ENCODE results near the gene TMEM63C. TPM values are rescaled to one million over a fixed set of nuclear protein-coding genes. Genes with fewer than 3 reads are reported as not detected.

Gene TMEM63C
- total RNA-seq, 2 experiments from 2014 or later = 0.79 to 6.6 TPM

DNA sequence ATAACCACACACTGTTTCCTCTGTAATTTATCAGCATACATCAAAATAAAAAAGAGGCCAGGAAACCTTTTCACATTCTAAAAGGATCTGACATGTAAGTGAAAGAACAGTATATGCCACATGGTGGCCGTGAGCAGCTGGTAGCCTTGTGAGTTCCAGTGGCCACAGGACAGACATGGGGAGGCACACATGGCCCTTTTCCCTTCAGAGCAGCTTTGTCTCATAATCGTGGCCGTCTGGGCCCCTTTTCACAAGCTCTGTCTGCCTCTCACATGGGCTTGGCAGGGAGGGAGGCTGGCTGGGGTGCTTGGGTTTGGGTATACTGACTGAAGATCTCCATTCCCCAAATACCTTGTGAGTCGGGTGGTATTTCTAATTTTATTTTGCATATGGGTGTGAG is 38.5 kb upstream of the TMEM63C start:
- TF ChIP-seq, protein P1, sequence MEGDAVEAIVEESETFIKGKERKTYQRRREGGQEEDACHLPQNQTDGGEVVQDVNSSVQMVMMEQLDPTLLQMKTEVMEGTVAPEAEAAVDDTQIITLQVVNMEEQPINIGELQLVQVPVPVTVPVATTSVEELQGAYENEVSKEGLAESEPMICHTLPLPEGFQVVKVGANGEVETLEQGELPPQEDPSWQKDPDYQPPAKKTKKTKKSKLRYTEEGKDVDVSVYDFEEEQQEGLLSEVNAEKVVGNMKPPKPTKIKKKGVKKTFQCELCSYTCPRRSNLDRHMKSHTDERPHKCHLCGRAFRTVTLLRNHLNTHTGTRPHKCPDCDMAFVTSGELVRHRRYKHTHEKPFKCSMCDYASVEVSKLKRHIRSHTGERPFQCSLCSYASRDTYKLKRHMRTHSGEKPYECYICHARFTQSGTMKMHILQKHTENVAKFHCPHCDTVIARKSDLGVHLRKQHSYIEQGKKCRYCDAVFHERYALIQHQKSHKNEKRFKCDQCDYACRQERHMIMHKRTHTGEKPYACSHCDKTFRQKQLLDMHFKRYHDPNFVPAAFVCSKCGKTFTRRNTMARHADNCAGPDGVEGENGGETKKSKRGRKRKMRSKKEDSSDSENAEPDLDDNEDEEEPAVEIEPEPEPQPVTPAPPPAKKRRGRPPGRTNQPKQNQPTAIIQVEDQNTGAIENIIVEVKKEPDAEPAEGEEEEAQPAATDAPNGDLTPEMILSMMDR (conservative IDR thresholded peaks at IDR 0.05; ENCODE audit: low read length) = no peak
- TF ChIP-seq EZH2phosphoT487 (IDR thresholded peaks at IDR 0.05; ENCODE audit: borderline replicate concordance, low read depth, low read length) = 0 out of 2 replicates have a peak, but pooled peaks have one; percentile 57
- CTCF ChIA-PET (ENCODE audit: unreplicated experiment) = interaction anchor here (2.2 kb wide), 1 partner anchor 9 kb away, joined by 9 read pairs; no protein-coding TSS in a partner anchor
- intact Hi-C loops (cut with micrococcal nuclease; ENCODE audit: unreplicated experiment) = no loop called here

DNA sequence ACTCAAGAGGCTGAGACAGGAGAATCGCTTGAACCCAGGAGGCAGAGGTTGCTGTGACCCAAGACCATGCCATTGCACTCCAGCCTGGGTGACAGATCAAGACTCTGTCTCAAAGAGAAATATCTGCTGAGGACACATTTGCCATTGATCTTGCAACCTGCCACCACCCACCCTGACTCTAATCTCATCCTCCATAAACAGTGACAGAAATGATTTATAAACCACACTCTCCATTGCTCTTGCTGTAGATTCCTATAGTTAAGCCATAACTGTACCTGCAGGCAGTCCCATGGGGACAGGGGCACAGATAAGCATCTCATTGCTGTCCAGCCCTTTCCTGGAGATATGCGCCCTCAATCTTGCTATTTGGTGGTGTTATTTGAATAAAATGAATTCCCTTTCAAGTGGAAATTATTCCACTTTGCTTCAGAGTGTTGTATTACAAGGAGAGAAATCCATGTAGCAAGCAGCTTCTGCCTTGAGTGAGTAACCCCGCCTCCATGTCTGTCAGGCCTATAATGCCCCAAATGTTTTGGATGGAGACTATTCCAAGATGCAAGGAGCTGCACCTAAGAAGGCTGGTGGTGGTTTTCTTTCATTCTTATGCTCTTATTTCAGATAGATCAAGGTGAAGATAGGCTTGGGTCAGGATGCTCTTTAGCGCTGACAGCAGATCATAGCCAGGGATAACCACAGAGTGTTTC is 37.0 kb upstream of the TMEM63C start:
- Histone ChIP-seq H3K27ac (ENCODE audit: low read depth, low read length, poor library complexity, severe bottlenecking) (no peak overlapping the region), H3K9me2 (ENCODE audit: insufficient read depth, low read length) (no peaks in the 10 kb centered on the region), H2AFZ (ENCODE audit: low read length) (no peak overlapping the region), H3K4me1 (ENCODE audit: insufficient read depth, low read length, poor library complexity, severe bottlenecking) (no peaks in the 10 kb centered on the region), H3K4me3 (ENCODE audit: low read depth, low read length, poor library complexity, severe bottlenecking) (no peak overlapping the region), H3K36me3 (ENCODE audit: insufficient read depth, low read length) (no peaks in the 10 kb centered on the region), H4K20me1 (ENCODE audit: insufficient read depth, low read length) (no peaks in the 10 kb centered on the region), H3K4me2 (ENCODE audit: low read length) (no peak overlapping the region), H3K9me3 (ENCODE audit: low read length) (no peaks in the 10 kb centered on the region), H3K79me2 (ENCODE audit: insufficient read depth, low read depth, low read length) (no peaks in the 10 kb centered on the region)
- TF ChIP-seq, protein P1 (conservative IDR thresholded peaks at IDR 0.05; ENCODE audit: low read length) = no peak
- no peak for TF ChIP-seq EZH2phosphoT487 (IDR thresholded peaks at IDR 0.05; ENCODE audit: borderline replicate concordance, low read depth, low read length)
- no TSS peak for BruUV-seq (replicated peaks)
- intact Hi-C loops (cut with micrococcal nuclease; ENCODE audit: unreplicated experiment) = no loop called here
- no peak for DNase-seq (ENCODE audit: low spot score)
- ChIA-PET CTCF (ENCODE audit: unreplicated experiment) (no interaction called here), POLR2A (interaction anchor here (0.6 kb wide), 1 partner anchor 56 kb away, joined by 3 read pairs; no protein-coding TSS in a partner anchor)

More for the DNA sequence above, 38.5 kb upstream of the TMEM63C start:
- no TSS peak for BruUV-seq (replicated peaks)
- no peak overlapping the region for H3K4me3 ChIP-seq (ENCODE audit: low read depth, low read length, poor library complexity, severe bottlenecking)
- H2AFZ ChIP-seq (ENCODE audit: low read length) = no peak overlapping the region
- no peak for DNase-seq (ENCODE audit: low spot score)
- POLR2A ChIA-PET = interaction anchor here (1.5 kb wide), 1 partner anchor 44 kb away, joined by 3 read pairs; no protein-coding TSS in a partner anchor
- H4K20me1 ChIP-seq (ENCODE audit: insufficient read depth, low read length) = no peaks in the 10 kb centered on the region; the same call in 1 of the 2 replicates
- no peaks in the 10 kb centered on the region for H3K79me2 ChIP-seq (ENCODE audit: insufficient read depth, low read depth, low read length)
- H3K9me3 ChIP-seq (ENCODE audit: low read length) = no peaks in the 10 kb centered on the region
- H3K27ac ChIP-seq (ENCODE audit: low read depth, low read length, poor library complexity, severe bottlenecking) = no peak overlapping the region
- H3K4me1 ChIP-seq (ENCODE audit: insufficient read depth, low read length, poor library complexity, severe bottlenecking) = no peaks in the 10 kb centered on the region
- H3K9me2 ChIP-seq (ENCODE audit: insufficient read depth, low read length) = no peaks in the 10 kb centered on the region
- H3K4me2 ChIP-seq (ENCODE audit: low read length) = no peak overlapping the region
- no peaks in the 10 kb centered on the region for H3K36me3 ChIP-seq (ENCODE audit: insufficient read depth, low read length)

Data from OCI-LY7 (cell line).